HuH-7 (cell line): ENCODE measurements around the gene MAP7.
"Not testable (repeated sequence)": the region's sequence is repeated elsewhere in the genome, so short reads cannot be mapped to it uniquely, and the experiment has no call there.

Source experiments
- DNase-seq: peaks from one replicate; pipeline ENCODE4 v3.0.0; 2011; ENCODE audit warnings: low spot score

MAP7 gene

DNA sequence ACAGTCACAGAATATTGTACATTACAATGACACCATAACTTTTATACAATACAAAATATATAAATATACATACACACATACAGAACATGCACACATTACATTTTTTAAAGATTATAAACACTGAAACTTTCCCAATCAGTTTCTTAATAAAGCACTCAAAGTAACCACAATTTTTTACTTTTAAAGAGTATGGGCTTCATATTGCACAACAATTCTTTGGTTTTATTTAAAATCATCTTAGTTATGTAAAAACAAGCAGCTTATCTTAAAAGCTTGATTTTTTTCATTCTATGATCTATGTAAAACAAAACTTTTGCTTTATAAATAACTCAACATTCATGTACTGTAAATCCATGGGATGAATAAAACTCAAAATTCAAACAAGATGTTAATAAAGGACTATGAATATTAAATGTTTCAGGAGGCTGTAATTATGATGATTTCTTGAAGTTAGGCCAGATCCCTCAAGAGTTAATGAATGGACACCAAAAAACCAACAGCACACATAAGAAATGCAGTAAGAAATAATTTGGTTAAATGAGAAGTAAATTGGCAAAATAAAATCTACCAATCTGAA is 167.5 kb downstream of the MAP7 start:
- no peak for DNase-seq

GRCh38 chr6:136378888-136379287 is 171.3 kb downstream of the MAP7 start:
- DNase-seq, result no peak

DNA sequence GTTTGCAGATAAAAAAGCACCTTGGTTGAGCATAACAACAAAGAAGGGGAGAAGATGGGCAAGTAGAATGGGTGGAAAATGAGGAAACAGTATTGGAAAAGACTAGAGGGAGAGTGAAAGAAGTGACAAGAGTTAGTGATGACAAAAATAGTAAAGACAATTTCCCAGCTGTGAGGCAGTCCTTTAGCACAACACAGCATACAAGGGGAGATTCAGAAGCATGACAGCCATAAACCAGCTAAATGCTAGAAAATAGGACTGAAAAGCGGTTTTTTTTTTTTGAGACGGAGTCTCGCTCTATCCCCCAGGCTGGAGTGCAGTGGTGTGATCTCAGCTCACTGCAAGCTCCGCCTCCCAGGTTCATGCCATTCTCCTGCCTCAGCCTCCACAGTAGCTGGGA is 174.4 kb downstream of the MAP7 start:
- not testable (repeated sequence) for DNase-seq

DNA sequence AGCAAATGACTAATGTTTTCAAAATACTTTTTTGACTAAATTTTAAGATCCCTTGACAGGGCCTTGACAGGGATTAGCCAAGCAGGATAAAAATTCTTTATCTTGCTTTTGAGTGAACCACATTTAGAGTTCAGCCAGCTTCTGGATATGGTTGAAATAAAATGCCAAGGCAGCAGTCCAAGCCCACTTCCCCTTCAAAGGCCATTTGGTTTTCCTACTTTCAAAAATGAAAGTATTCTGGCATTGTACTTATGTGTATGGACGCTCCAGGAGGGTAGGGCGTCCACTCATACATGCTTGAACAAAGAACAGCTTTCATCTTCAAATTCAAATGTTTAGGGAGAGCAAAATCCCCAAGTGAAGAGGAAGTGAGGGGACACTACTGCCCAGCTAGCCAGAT is 178.3 kb downstream of the MAP7 start:
- DNase-seq, result no peak

DNA sequence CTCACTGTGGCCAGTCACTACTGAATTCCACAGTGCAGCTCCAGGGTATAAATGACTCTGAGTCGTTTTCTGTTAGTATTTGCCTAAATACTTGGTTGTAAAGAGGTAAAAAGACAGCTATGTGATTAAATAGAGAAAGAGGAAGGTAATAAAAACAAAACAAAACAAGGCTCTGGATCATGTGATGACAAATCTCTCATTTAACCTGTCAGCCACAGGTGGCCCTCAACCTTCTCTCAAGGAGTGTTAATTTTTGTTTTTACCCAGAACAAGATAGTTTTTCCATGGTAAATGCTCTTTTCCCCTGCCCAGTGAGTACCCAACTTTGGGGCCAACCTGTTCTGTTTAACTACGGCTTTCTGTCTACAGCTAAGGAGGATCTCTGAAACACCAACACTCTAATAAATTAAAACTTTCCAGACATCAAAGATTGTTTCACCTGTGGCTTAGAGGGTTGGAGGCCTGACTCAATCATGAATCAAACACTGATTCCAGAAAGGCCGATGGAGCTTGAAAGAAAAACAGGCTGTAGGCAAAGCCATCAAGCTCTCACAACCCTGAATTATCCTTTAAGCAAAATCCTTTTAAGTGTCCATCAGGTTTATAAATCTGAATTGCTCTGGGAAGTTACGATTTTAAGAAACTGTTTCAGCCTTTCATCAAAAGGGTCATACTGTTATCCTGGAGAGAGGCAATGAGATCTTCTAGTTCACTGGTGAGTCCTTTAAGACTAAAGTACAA is 179.1 kb downstream of the MAP7 start:
- DNase-seq, result no peak

DNA sequence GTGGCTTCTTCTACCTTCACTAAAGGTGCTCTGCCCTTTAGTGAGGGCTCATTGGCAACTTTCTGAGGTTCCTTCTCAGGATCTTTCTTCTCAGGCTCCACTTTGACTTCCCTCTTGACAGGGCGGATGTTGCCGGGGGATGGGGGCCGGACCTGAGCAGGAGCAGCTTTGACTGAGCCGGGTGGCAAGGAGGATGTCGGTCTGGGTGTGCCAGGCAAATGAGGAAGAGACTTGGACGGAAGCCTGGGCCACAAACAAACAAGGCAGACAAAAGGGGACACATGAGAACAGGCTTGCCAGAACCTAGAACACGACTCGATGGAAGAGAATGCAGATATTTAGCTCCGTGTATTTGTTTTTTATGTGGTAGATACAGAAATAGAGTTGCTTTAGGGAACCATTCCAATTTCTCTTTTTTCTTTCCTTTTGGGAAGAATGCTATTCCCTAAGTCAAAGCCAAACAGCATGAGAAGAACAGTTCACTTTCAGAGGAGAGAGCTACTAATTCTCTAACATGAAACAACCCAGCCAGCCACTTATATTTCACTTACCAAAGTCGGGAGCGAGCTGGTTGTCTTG is 184.4 kb downstream of the MAP7 start:
- DNase-seq, result no peak

DNA sequence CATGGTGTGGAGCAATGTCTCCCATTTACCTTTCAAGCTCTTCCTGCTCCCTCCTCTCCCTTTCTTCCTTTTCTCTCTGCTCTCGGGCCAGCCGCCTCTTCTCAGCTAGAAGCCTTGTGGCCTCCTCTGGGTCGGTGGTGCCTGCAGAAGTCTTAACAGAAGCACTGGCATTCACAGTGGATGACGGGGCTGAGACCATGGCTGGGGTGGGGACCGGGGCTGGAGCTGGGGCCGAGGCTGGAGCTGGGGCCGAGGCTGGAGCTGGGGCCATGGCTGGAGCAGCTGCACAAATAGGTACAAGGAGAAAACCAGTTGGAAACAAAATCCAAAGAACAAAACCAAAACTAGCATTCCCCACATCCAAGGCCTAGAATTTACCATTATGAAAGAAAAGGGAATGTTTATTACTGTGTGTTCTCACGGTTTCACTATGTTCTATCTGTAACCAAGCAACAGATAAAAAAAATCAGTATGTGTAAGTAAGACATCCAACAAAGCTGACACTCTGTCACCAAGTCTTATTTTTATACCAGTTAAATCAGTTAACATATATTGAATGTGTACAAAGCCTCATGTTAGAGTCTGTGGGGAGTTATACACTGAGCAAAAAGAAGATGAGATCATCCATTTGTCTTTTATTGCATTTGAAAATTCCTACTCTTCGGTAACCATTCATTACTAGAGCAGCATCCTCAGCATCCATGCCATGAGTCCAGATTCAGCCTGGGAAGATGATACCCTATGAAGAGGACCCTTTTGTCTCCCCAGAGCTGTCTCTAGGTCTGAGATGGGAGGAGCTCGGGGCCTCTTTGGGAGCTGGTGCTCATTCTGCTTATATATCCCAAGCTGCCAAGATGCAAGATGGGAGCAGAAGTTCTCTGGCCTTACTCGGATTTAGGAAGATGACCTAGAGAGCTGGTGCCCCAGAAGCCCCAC is 187.5 kb downstream of the MAP7 start:
- DNase-seq, result no peak

- no peak for DNase-seq
Observed at GRCh38 chr6:136361787-136362186, 188.4 kb downstream of the MAP7 start.

- no peak for DNase-seq
Observed at GRCh38 chr6:136360783-136361182, 189.4 kb downstream of the MAP7 start.

- DNase-seq, result no peak
Observed at GRCh38 chr6:136359851-136360250, 190.4 kb downstream of the MAP7 start.

DNA sequence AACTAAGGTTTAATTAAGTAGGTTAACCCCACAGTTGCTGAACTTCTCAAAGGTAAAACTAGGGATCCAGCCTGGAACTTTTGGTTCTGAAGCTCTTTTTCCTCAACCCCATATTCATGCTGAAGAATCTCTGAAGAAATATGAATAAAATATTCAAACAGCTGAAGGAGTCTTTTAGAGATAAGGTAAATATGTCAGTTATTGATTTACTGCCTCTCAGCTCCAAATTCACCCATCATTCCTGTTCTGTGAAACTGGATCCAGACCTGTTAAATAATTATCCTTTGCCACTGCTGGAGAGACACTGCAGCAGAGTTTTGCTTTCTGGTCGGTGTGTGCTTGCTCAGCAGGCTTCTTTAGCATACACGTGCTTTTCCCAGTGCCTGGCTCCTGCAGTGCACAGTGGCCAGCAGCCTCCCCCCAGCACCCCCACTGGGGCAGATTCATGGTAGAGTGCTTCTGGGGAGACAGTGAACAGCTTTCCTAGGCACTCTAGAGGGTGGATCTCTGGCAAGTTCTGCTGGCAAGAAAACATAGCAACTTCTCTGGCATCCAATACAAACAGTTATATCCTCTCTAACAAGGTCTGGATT is 198.6 kb downstream of the MAP7 start:
- no peak for DNase-seq

DNA sequence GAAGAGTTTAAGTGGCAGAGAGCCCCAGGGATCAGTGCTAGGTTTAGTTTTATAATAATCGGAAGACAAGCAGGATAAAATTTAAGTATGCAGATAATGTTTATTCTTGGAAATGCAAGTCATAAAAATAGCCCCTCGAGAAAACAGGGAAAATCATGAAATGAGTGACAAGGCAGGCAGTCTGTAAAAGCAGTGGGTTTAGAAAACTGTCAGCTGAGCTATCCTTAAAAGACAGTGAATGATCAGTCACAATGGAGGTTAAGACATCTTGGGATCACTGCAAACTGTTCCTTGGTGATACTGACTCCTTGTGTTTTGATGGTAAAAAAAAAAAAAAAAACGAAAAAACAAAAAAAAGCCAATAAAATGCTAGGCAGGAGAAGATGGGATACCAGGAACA is 199.3 kb downstream of the MAP7 start:
- DNase-seq, result no peak

DNA sequence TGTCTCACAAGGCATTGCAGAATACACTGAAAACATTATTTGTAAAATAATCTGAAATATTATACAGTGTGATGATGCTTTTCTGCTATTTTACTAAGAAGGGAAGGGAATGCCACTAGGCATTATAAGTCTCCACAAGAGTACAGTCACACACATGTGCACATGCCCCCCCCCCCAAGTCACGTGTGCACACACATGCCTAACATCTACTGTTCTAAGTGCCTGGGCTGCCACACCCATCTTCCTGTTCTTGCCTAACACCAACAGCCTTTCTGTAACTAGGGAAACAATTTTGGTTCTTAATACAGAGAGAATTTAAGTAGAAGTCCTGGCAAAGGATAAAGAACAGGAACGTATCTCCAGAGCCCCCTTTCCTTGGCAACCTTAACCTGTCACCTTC is 202.4 kb downstream of the MAP7 start:
- no peak for DNase-seq

DNA sequence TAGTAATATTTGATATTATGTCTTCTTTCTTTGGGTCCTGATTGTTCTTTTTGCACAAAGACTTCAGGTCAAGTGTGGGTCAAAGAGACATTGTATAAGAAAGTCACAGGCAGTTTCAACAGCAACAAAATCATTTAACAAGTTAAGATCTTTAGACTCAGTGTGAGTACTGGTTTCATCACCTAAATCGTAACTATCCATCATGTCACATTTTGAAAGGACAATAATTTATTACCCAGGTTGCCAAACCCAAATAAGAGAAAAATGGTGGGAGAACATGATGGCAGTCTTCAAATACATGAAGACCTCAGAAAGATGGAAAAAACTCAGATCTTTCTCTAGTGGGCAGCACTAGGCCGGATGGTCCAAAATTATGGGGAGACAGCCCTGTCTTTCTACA is 205.1 kb downstream of the MAP7 start:
- DNase-seq, result no peak

GRCh38 chr6:136344420-136344819 is 205.8 kb downstream of the MAP7 start:
- DNase-seq, result no peak

GRCh38 chr6:136343700-136344099 is 206.5 kb downstream of the MAP7 start:
- DNase-seq, result no peak

DNA sequence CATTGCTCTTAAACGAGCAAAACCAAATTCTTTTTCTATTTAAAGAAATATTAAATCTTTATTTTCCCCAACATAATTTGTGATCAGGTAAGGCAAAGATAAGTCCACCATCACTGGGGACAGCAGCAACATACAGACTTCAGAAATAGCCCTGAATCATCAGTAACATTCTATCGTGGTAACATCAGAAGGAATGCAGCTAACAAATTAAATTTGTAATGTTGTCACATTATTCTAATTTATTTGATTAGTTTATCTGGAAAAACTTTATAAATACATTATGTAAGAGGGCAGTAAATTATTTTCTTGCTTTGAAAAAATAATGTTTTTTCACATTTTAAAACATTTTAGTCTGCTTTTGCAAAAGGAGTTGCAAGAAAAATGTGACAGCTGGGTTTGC is 206.9 kb downstream of the MAP7 start:
- no peak for DNase-seq

GRCh38 chr6:136341967-136342366 is 208.3 kb downstream of the MAP7 start:
- DNase-seq, result no peak

DNA sequence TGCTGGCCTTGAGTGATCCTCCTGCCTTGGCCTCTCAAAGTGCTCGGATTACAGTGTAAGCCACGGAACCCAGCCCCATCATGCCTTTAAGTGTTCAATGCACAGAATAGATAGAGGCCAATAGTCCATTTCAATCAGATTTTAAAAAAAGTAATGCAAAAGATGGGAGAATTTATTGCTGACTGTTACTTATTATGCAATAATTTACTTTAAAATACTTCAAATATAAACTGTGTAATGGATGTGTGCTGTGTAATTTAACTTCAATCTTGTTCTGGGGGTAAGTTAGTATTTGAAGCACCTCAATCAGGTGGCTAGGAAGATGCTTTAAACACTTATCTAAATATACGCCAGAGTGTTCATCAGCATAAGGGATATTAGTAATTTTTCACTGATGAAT is 208.9 kb downstream of the MAP7 start:
- DNase-seq, result no peak

DNA sequence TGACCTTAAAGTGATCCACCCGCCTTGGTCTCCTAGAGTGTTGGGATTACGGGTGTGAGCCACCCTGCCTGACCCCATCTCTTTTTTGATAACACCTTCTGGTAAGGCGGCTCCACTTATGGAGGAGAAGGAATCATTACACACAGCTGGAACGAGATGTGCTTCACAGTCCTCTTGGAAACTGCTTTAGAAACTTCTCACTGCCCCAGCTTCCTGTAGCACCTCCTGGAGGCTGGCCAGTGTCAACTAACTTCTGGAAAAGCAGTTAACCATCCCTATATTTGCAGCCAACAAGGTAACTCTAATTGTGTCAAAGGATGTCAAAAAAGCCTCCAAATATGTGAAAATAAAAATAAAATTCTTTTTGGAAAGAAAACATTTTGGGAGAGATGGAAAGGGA is 211.7 kb downstream of the MAP7 start:
- no peak for DNase-seq

GRCh38 chr6:136337606-136338005 is 212.6 kb downstream of the MAP7 start:
- no peak for DNase-seq

- DNase-seq, result no peak
Observed at GRCh38 chr6:136337121-136337520, 213.1 kb downstream of the MAP7 start.
